HUES48 (cell line): Measurements from ENCODE around the gene RNF115.

ENCODE experiments used
- H3K27ac ChIP-seq: one replicate; pipeline ENCODE4 v1.7.0; 2013; ENCODE audit warnings: low read depth, low read length, inconsistent platforms
- H3K27me3 ChIP-seq: 2 replicates; pipeline ENCODE4 v1.6.1; 2013; ENCODE audit warnings: mild to moderate bottlenecking, low read length; ENCODE audit not compliant: control insufficient read depth, insufficient read depth
- H3K36me3 ChIP-seq: 2 replicates; pipeline ENCODE4 v1.6.1; 2013; ENCODE audit warnings: low read length; ENCODE audit not compliant: control insufficient read depth, insufficient read depth
- H3K4me1 ChIP-seq: 2 replicates; pipeline ENCODE4 v1.6.1; 2013; ENCODE audit warnings: mild to moderate bottlenecking, low read length; ENCODE audit not compliant: control insufficient read depth, insufficient read depth
- H3K4me3 ChIP-seq: 2 replicates; pipeline ENCODE4 v1.5.1; 2013; ENCODE audit warnings: mild to moderate bottlenecking, low read depth, low read length
- H3K9ac ChIP-seq: 2 replicates; pipeline ENCODE4 v1.6.1; 2013; ENCODE audit warnings: mild to moderate bottlenecking, low read depth, low read length, moderate library complexity
- H3K9me3 ChIP-seq: 2 replicates; pipeline ENCODE4 v1.6.1; 2013; ENCODE audit warnings: low read length; ENCODE audit not compliant: control insufficient read depth, insufficient read depth

Gene RNF115

DNA sequence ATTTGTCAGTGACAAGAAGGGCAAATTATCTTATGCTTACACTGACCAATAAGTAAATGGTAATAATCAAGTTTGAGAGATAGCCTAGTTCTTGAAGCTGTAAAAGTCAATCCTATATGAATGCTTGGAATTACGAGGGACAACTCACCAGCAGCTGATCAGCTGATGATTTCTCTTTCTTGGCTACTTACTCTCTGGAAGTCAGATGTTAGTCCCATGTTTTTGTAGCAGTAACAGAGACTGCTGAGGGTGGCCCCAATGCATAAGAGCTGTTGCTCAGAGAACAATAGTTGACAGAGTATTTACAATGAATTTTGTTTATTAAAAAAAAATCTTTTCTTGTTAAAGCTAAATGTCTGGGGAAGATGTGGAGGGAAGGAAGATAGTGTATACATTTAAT, 65.3 kb downstream of the RNF115 start:
- Histone ChIP-seq H3K36me3 (peaks cover 15% of the 10 kb centered on the region), H3K9me3 (peaks cover 15% of the 10 kb centered on the region; the same call in 1 of the 2 replicates), H3K4me1 (no peaks in the 10 kb centered on the region), H3K4me3 (no peak overlapping the region), H3K27ac (no peak overlapping the region), H3K27me3 (no peaks in the 10 kb centered on the region), H3K9ac (no peak overlapping the region)

GRCh38 chr1:145758116-145758515, 65.8 kb downstream of the RNF115 start:
- Histone ChIP-seq H3K36me3 (peaks cover 17% of the 10 kb centered on the region), H3K9ac (no peak overlapping the region), H3K4me1 (no peaks in the 10 kb centered on the region), H3K9me3 (peaks cover 15% of the 10 kb centered on the region; the same call in 1 of the 2 replicates), H3K4me3 (no peak overlapping the region), H3K27ac (no peak overlapping the region), H3K27me3 (no peaks in the 10 kb centered on the region)

GRCh38 chr1:145757420-145757819, 66.5 kb downstream of the RNF115 start:
- no peaks in the 10 kb centered on the region for H3K27me3 ChIP-seq
- no peak overlapping the region for H3K27ac ChIP-seq
- H3K4me1 ChIP-seq: no peaks in the 10 kb centered on the region
- peaks cover 19% of the 10 kb centered on the region for H3K36me3 ChIP-seq
- H3K9me3 ChIP-seq: peaks cover 15% of the 10 kb centered on the region; the same call in 1 of the 2 replicates
- H3K4me3 ChIP-seq: no peak overlapping the region
- no peak overlapping the region for H3K9ac ChIP-seq

DNA sequence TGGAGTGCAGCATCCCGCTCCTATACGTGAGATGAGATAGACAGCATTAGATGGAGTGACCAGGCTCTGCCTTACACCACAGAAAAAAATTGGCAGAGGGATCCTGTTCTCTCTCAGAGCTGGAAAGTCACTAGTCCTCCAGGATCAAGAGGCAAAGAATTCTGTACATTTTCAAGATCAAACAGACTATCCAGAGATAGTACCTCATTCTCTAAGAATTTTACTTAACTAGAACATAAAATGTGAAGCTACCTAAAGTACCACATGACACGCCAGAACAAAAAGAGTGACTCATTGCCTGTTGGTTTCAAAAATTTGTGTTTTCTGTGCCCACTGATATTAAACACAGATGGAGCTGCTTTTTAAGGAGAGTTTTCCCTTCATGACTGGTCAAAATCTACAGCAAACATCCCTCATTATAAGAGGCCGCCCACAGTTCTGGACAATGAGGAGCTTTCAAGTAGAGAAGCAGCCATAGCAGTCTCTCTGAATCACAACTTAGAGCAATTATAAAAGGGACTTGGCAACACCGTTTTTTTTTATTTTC, 72.3 kb downstream of the RNF115 start:
- Histone ChIP-seq H3K9ac (no peak overlapping the region), H3K27ac (no peak overlapping the region), H3K27me3 (no peaks in the 10 kb centered on the region), H3K36me3 (peaks cover 44% of the 10 kb centered on the region), H3K9me3 (no peaks in the 10 kb centered on the region), H3K4me3 (no peak overlapping the region), H3K4me1 (no peaks in the 10 kb centered on the region)

DNA sequence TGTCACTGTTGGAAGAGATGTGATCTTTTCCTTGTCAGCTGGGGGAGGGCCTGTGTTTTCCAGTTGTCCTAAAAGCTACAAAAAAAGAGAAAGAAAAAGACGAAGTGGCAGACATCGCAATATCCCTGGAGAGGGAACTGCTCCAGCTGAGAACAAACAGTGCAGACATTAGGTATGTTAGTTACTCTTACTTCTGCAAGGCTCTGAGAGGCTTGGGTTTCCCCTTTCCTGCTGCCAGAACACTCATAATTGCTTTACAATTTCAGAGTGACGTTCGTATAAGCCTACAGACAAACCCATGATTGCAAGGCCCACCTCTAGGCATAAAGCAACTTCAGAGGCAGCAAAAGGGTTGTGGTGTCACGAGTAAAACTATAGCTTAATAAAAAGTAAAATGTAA, 73.5 kb downstream of the RNF115 start:
- H3K4me1 ChIP-seq: no peaks in the 10 kb centered on the region
- no peak overlapping the region for H3K4me3 ChIP-seq
- peaks cover 53% of the 10 kb centered on the region for H3K36me3 ChIP-seq
- H3K27ac ChIP-seq: no peak overlapping the region
- no peak overlapping the region for H3K9ac ChIP-seq
- no peaks in the 10 kb centered on the region for H3K27me3 ChIP-seq
- no peaks in the 10 kb centered on the region for H3K9me3 ChIP-seq

DNA sequence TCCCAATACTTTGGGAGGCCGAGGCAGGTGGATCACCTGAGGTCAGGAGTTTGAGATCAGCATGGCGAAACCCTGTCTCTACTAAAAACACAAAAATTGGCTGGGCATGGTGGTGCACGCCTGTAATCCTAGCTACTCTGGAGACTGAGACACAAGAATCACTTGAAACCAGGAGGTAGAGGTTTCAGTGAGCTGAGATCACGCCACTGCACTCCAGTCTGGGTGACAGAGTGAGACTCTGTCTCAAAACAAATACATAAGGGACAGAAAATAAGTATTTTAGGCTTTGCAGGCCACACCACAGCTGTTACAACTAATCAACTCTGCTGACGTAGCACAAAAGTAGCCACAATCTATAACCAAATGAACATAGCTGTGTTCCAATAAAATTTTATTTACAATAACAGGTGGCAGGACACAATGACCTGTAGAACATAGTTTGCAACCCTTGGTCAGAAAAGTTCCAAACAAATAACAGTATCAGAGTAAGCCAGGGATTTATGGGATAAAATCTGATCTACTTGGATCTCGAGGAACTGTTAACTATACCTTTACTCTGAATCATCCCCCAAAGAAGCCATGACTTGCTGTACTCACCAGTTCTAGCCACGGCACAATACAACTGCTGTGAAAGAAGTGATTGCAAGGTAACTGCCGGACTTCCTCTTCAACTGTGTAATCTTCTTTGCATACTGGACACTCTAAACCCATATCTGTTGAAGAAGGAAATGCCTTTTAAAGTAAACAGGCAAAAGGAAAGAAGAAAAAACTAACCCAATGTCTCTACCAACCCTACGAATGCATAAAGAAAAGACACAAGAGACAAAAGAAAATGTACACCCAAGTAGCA, 76.3 kb downstream of the RNF115 start:
- Histone ChIP-seq H3K4me3 (no peak overlapping the region), H3K9ac (no peak overlapping the region), H3K9me3 (no peaks in the 10 kb centered on the region), H3K27me3 (no peaks in the 10 kb centered on the region), H3K27ac (no peak overlapping the region), H3K36me3 (peaks cover 63% of the 10 kb centered on the region), H3K4me1 (no peaks in the 10 kb centered on the region)

GRCh38 chr1:145740269-145740668, 83.6 kb downstream of the RNF115 start:
- H3K4me1 ChIP-seq: no peaks in the 10 kb centered on the region
- no peak overlapping the region for H3K4me3 ChIP-seq
- no peaks in the 10 kb centered on the region for H3K9me3 ChIP-seq
- H3K27ac ChIP-seq: no peak overlapping the region
- H3K27me3 ChIP-seq: no peaks in the 10 kb centered on the region
- H3K36me3 ChIP-seq: peaks cover 24% of the 10 kb centered on the region
- H3K9ac ChIP-seq: no peak overlapping the region

GRCh38 chr1:145736191-145736590, 87.7 kb downstream of the RNF115 start:
- Histone ChIP-seq H3K4me1 (peaks cover 10% of the 10 kb centered on the region), H3K9me3 (no peaks in the 10 kb centered on the region), H3K9ac (no peak overlapping the region), H3K36me3 (peaks cover 2% of the 10 kb centered on the region; the same call in 1 of the 2 replicates), H3K27ac (no peak overlapping the region), H3K27me3 (no peaks in the 10 kb centered on the region), H3K4me3 (no peak overlapping the region)

GRCh38 chr1:145730900-145731299, 93.0 kb downstream of the RNF115 start:
- Histone ChIP-seq H3K36me3 (no peaks in the 10 kb centered on the region), H3K4me1 (peaks cover 15% of the 10 kb centered on the region), H3K27ac (no peak overlapping the region), H3K4me3 (no peak overlapping the region), H3K9ac (no peak overlapping the region), H3K27me3 (no peaks in the 10 kb centered on the region), H3K9me3 (no peaks in the 10 kb centered on the region)

GRCh38 chr1:145730467-145730866, 93.4 kb downstream of the RNF115 start:
- Histone ChIP-seq H3K27ac (no peak overlapping the region), H3K4me1 (peaks cover 15% of the 10 kb centered on the region), H3K4me3 (no peak overlapping the region), H3K27me3 (no peaks in the 10 kb centered on the region), H3K9ac (no peak overlapping the region), H3K36me3 (no peaks in the 10 kb centered on the region), H3K9me3 (no peaks in the 10 kb centered on the region)

GRCh38 chr1:145729666-145730436, 94.0 kb downstream of the RNF115 start:
- Histone ChIP-seq H3K27me3 (no peaks in the 10 kb centered on the region), H3K36me3 (no peaks in the 10 kb centered on the region), H3K4me3 (no peak overlapping the region), H3K27ac (no peak overlapping the region), H3K4me1 (peaks cover 15% of the 10 kb centered on the region), H3K9me3 (no peaks in the 10 kb centered on the region), H3K9ac (no peak overlapping the region)
